Measurements from ENCODE around the gene ME2. TPM values are rescaled to one million over a fixed set of nuclear protein-coding genes. Genes with fewer than 3 reads are reported as not detected.

ME2 gene
- total and polyA plus RNA-seq, 8 donors, result 16.6 to 100 (median 58.5) TPM

DNA sequence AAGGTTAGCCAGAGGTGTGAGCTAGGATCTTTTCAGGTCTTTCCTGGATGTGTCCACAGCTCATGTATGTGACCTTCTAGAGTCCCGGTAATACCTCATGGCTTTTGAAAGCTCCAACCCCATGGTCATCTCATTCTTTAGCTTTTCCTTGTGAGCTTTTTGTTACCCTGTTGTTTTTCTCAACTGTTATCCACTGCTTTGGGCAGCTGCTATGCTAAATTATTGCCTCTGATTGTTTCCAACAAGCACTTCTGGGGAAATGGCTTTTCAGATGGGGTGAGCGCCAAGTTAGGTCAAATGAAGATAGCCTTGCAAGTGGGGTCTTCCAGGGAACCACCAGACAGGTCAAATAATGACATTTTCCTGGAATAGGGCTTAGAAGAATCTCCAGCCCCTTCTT is 27.9 kb downstream of the ME2 start:
- Histone ChIP-seq H3K27ac (no peak overlapping the region), H3K4me3 (no peak overlapping the region), H3K9me3 (peaks cover 0 to 9% (median 5%) of the 10 kb centered on the region in 4 donors), H3K36me3 (peaks cover 20 to 52% (median 37%) of the 10 kb centered on the region in 4 donors), H3K4me1 (peaks cover 0 to 15% (median 5%) of the 10 kb centered on the region in 4 donors), H3K27me3 (no peaks in the 10 kb centered on the region)
- WGBS, 5 donors, result 95 to 100% (median 98%) methylated on average over 2 of the region's 2 CpGs
- intact Hi-C loops (cut with DNase I; ENCODE audit: low total_unique reads), result no loop called here
- TF ChIP-seq POLR2AphosphoS5 (IDR thresholded peaks at IDR 0.05) (no peak), POLR2A (IDR thresholded peaks at IDR 0.05) (no peak), EP300 (IDR thresholded peaks at IDR 0.05) (no peak)
- TF ChIP-seq, protein P1, sequence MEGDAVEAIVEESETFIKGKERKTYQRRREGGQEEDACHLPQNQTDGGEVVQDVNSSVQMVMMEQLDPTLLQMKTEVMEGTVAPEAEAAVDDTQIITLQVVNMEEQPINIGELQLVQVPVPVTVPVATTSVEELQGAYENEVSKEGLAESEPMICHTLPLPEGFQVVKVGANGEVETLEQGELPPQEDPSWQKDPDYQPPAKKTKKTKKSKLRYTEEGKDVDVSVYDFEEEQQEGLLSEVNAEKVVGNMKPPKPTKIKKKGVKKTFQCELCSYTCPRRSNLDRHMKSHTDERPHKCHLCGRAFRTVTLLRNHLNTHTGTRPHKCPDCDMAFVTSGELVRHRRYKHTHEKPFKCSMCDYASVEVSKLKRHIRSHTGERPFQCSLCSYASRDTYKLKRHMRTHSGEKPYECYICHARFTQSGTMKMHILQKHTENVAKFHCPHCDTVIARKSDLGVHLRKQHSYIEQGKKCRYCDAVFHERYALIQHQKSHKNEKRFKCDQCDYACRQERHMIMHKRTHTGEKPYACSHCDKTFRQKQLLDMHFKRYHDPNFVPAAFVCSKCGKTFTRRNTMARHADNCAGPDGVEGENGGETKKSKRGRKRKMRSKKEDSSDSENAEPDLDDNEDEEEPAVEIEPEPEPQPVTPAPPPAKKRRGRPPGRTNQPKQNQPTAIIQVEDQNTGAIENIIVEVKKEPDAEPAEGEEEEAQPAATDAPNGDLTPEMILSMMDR (IDR thresholded peaks at IDR 0.05), result no peak
- no peak for DNase-seq

DNA sequence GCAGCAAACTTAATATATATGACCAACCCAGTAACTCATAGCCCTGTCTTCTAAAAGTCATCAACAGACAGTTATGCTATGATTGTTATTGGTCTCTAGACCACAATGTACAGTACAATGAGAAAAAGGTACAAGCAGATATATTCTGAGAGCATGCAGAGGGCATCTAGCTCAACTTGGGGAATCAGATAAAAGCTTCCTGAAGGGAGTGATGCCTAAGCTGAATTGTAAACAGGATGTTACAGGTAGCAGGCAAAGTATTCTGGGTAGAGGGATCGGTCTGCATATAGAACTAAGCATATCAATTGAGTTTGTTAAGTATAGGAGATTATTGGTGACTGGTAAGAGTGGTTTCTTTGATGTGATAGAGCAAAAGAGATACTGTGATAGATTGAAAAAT is 30.3 kb downstream of the ME2 start:
- intact Hi-C loops (cut with DNase I; ENCODE audit: low total_unique reads), result no loop called here
- Histone ChIP-seq H3K4me3 (no peak overlapping the region), H3K4me1 (peaks cover 0 to under 1% (median 0%) of the 10 kb centered on the region in 4 donors), H3K36me3 (peaks cover 28 to 68% (median 58%) of the 10 kb centered on the region in 4 donors), H3K27me3 (no peaks in the 10 kb centered on the region), H3K27ac (no peak overlapping the region), H3K9me3 (peaks cover 0 to 9% (median 5%) of the 10 kb centered on the region in 4 donors)
- TF ChIP-seq POLR2A (IDR thresholded peaks at IDR 0.05) (no peak), POLR2AphosphoS5 (IDR thresholded peaks at IDR 0.05) (no peak), EP300 (IDR thresholded peaks at IDR 0.05) (no peak)
- TF ChIP-seq, protein P1 (IDR thresholded peaks at IDR 0.05), result no peak
- 87 to 96% (median 92%) methylated on average over 1 of the region's 1 CpG for WGBS, 5 donors
- no peak for DNase-seq

DNA sequence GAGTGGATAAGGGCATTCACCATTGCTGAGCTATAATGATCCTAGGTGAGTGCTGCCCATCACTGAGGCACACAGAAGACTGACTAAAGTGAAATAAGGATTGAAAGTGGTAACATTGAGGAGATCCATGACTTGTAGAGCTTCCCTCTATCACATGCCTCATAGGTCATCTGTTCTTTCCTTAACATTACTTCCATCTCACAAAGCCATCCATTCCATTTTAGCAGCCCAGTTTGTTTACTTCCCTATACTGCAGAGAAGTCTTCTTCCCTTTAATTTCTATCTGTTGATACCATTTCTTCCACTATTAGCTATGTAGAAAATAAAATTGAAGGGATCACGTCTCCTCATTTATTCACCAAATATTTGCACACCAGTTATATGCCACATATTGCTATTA is 32.1 kb downstream of the ME2 start:
- H3K9me3 ChIP-seq, result peaks cover 0 to 9% (median 5%) of the 10 kb centered on the region in 4 donors
- no peak for TF ChIP-seq EP300 (IDR thresholded peaks at IDR 0.05)
- TF ChIP-seq, protein P1 (IDR thresholded peaks at IDR 0.05), result no peak
- no peak for TF ChIP-seq POLR2AphosphoS5 (IDR thresholded peaks at IDR 0.05)
- TF ChIP-seq POLR2A (IDR thresholded peaks at IDR 0.05), result no peak
- WGBS, 5 donors, result 40 to 67% (median 54%) methylated on average over 1 of the region's 1 CpG

DNA sequence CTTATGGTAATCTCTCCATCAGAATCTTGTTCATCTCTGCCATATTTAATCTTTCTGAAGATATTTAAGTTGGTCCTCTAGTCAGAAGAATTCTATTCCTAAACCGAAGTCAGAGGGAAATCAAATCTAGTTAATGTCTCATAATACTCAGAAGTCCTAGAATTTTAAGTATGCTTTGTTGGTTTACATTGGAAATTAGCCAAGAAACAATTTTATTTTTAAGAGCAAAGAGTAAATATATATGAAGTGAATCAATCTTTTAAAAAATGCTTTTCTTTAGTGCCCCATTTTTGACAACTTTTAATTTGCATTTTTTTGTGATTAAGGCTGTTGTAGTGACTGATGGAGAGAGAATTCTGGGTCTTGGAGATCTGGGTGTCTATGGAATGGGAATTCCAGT is 38.1 kb downstream of the ME2 start:
- Histone ChIP-seq H3K27me3 (no peaks in the 10 kb centered on the region), H3K4me3 (no peak overlapping the region), H3K36me3 (peaks cover 17 to 72% (median 65%) of the 10 kb centered on the region in 4 donors), H3K27ac (no peak overlapping the region), H3K4me1 (peaks cover 0 to 5% (median 2%) of the 10 kb centered on the region in 4 donors), H3K9me3 (no peaks in the 10 kb centered on the region)
- WGBS, 5 donors, result 50 to 75% (median 51%) methylated on average over 1 of the region's 1 CpG
- intact Hi-C loops (cut with DNase I; ENCODE audit: low total_unique reads), result no loop called here
- TF ChIP-seq POLR2A (IDR thresholded peaks at IDR 0.05) (no peak), EP300 (IDR thresholded peaks at IDR 0.05) (no peak), POLR2AphosphoS5 (IDR thresholded peaks at IDR 0.05) (no peak)
- TF ChIP-seq, protein P1 (IDR thresholded peaks at IDR 0.05), result no peak
- no peak for DNase-seq

More for the DNA sequence above, 32.1 kb downstream of the ME2 start:
- H3K36me3 ChIP-seq, result peaks cover 28 to 72% (median 60%) of the 10 kb centered on the region in 4 donors
- no peak overlapping the region for H3K4me3 ChIP-seq
- no peaks in the 10 kb centered on the region for H3K27me3 ChIP-seq
- peaks cover 0 to 4% (median 0%) of the 10 kb centered on the region in 4 donors for H3K4me1 ChIP-seq
- intact Hi-C loops (cut with DNase I; ENCODE audit: low total_unique reads), result no loop called here
- no peak for DNase-seq
- H3K27ac ChIP-seq, result no peak overlapping the region

Data from stomach (tissue), 9 donors.